Neutrophil (primary cell): Measurements from ENCODE around the gene OPHN1.

Experiments used
- H3K27ac ChIP-seq: fragments of 200-600 bp; sonication (generic); 2 replicates; pipeline ENCODE4 v1.5.1; 2016; ENCODE audit warnings: mild to moderate bottlenecking, moderate library complexity
- H3K27me3 ChIP-seq: fragments of 200-600 bp; sonication (generic); 2 replicates; pipeline ENCODE4 v1.6.0; 2016; ENCODE audit warnings: mild to moderate bottlenecking
- H3K36me3 ChIP-seq: fragments of 200-600 bp; sonication (generic); 2 replicates; pipeline ENCODE4 v1.5.1; 2017
- H3K4me1 ChIP-seq, 2 experiments: fragments of 200-600 bp in 1 of 2; sonication (generic) in 1 of 2; 1 replicate in 1 of 2; 2 replicates in 1 of 2; pipeline versions ENCODE4 v1.5.1 to v1.6.1; 2013 to 2016; ENCODE audit warnings: low read depth in 1 of 2, low read length in 1 of 2, mild to moderate bottlenecking in 1 of 2, moderate library complexity in 1 of 2; ENCODE audit not compliant: control insufficient read depth in 1 of 2, insufficient read depth in 1 of 2
- H3K4me3 ChIP-seq, 2 experiments: fragments of 200-600 bp in 1 of 2; sonication (generic) in 1 of 2; 1 replicate in 1 of 2; 2 replicates in 1 of 2; pipeline ENCODE4 v1.5.1; 2013 to 2016; ENCODE audit warnings: low read depth in 1 of 2, low read length in 1 of 2, mild to moderate bottlenecking in 1 of 2, moderate library complexity in 1 of 2
- H3K9me3 ChIP-seq: fragments of 200-600 bp; sonication (generic); 2 replicates; pipeline ENCODE4 v1.5.1; 2016
- CTCF ChIP-seq: fragments of 200-600 bp; sonication (generic); IDR thresholded peaks from 2 replicates; pipeline ENCODE4 v1.5.1; 2016; ENCODE audit warnings: antibody characterized with exemption

OPHN1 gene

DNA sequence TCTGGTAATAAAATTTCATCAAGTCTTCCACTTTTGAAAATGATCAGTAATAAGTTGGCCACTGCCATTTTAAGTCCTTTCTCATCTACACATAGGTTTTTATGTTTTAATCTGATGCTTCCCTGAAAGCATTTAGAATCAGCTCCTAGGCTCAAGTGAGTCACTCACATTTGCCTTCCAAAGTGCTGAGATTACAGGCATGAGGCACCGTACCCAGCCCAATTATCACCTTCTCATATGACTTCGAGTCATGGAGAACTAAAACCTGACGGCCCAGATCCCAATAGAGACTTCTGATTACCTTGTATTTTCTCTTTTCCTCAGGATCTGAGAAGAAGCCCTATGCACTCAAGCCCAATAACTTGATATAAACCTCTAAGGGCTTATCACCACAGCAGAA is 140.8 kb downstream of the OPHN1 start:
- Histone ChIP-seq H3K36me3 (no peaks in the 10 kb centered on the region), H3K27ac (no peak overlapping the region), H3K4me3 (no peak overlapping the region), H3K9me3 (no peaks in the 10 kb centered on the region), H3K27me3 (no peaks in the 10 kb centered on the region), H3K4me1 (no peaks in the 10 kb centered on the region)
- no peak for TF ChIP-seq CTCF

DNA sequence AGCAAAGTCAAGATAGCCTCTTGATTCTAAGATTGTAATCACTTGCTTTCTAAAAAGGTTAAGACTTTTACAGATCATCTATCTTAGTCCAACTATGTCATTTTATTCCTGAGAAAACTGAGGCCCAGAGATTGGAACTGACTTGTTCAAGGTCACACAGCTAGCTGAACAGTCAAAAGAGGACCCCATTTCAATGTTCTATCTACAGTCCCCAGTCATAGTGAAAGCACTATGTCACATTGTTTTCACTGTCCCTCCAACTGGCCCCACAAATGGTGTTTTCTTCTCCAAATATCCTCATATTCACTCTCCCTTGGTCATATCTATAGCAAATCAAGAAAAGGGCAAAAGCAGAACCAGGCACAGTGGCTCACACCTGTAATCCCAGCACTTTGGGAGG is 145.2 kb downstream of the OPHN1 start:
- H3K27me3 ChIP-seq = no peaks in the 10 kb centered on the region
- no peak overlapping the region for H3K27ac ChIP-seq
- no peaks in the 10 kb centered on the region for H3K4me1 ChIP-seq
- H3K36me3 ChIP-seq = no peaks in the 10 kb centered on the region
- TF ChIP-seq CTCF = no peak
- no peaks in the 10 kb centered on the region for H3K9me3 ChIP-seq
- no peak overlapping the region for H3K4me3 ChIP-seq

DNA sequence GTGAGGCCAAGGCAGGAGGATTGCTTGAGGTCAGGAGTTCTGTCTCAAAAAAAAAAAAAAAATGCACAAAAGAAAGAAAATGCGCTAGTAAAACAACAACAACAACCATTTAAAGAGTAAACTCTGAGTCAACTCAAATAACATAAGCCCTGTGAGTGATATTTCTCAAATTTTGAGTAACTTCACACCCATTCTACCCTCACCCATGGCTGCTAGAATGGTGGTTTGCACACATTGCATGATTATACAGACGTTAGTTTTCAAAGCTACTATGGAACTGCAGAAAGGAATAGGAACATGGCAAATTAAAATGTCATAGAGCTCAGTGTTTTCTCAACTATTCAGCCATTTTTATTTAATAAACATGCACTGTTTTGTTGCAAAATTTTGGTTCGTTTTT is 145.9 kb downstream of the OPHN1 start:
- Histone ChIP-seq H3K36me3 (no peaks in the 10 kb centered on the region), H3K27ac (no peak overlapping the region), H3K4me3 (no peak overlapping the region), H3K9me3 (no peaks in the 10 kb centered on the region), H3K27me3 (no peaks in the 10 kb centered on the region), H3K4me1 (no peaks in the 10 kb centered on the region)
- TF ChIP-seq CTCF = no peak

- H3K27me3 ChIP-seq = no peaks in the 10 kb centered on the region
- H3K9me3 ChIP-seq = no peaks in the 10 kb centered on the region
- H3K4me1 ChIP-seq = no peaks in the 10 kb centered on the region
- H3K27ac ChIP-seq = no peak overlapping the region
- no peak for TF ChIP-seq CTCF
- no peak overlapping the region for H3K4me3 ChIP-seq
- H3K36me3 ChIP-seq = no peaks in the 10 kb centered on the region
Observed at GRCh38 chrX:68286980-68287379, 146.3 kb downstream of the OPHN1 start.

DNA sequence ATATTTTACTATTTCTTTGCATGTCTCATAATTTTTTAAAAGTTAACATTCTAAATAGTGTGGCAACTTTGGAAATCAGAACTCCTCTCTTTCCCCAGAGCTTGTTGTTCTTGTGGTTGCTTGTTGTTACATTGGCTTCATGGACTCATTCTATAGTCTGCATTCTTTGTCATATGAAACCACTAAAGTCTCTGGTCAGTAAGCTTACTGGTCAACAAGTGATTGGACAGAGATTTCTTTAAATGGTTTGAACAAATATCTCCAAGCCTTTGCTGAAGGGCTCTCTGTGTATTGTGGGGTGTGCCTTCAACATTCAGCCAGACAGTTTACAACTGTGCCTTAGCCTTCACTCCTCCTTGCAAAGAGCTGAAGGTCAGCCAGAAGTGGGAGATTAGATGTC is 147.2 kb downstream of the OPHN1 start:
- H3K4me1 ChIP-seq = no peaks in the 10 kb centered on the region
- no peaks in the 10 kb centered on the region for H3K27me3 ChIP-seq
- H3K4me3 ChIP-seq = no peak overlapping the region
- H3K27ac ChIP-seq = no peak overlapping the region
- no peaks in the 10 kb centered on the region for H3K36me3 ChIP-seq
- TF ChIP-seq CTCF = no peak
- H3K9me3 ChIP-seq = no peaks in the 10 kb centered on the region

DNA sequence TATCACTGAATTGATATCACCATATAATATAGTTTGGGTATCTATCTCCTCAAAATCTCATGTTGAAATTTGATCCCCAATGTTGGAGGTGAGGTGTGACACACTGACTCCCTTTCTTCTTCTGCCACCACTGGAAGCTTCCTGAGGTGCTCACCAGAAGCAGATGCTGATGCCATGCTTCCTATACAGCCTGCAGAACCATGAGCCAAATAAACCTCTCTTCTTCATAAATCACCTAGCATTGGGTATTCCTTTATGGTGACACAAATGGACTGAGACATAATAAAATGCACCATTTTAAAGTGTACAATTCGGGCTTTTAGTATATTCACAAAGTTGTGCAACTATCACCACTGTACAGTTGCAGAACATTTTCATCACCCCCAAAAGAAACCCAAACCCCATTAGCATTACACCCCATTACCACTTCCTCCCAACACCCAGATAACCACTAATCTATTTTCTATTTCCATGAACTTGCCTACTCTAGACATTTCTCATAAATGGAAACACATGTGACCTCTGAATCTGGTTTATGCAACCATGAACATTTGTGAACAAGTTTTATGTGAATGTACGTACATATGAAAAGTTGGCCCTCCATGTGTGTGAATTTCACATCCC is 148.9 kb downstream of the OPHN1 start:
- no peaks in the 10 kb centered on the region for H3K9me3 ChIP-seq
- H3K4me3 ChIP-seq = no peak overlapping the region
- no peaks in the 10 kb centered on the region for H3K36me3 ChIP-seq
- H3K27me3 ChIP-seq = no peaks in the 10 kb centered on the region
- no peak overlapping the region for H3K27ac ChIP-seq
- TF ChIP-seq CTCF = no peak
- no peaks in the 10 kb centered on the region for H3K4me1 ChIP-seq
